MV-4-11 (cell line): Measurements from ENCODE around the gene STX17.
"Not testable (repeated sequence)": the region's sequence is repeated elsewhere in the genome, so short reads cannot be mapped to it uniquely, and the experiment has no call there.

Experiments used
- DNase-seq: peaks from one replicate; lab custom pipeline; 2025; lab: John Stamatoyannopoulos, UW

STX17 gene

DNA sequence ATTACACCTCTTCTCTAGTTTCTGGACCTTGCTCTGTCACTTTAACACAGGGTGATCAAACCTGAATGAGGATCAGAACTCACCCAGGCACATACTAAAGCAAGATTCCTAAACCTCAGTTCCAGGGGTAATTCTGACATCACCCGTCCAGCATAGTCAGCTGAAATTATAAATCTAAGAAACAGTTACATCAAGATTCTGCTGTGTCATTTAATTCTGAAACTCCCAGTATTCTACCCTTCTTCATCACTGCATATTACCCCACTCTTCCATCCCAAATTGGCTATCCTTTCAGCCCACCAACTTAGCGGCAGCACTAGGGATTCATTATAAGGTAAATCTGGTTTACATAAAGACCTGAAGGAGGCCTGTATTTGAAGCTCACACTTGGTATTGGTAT lies 64.0 kb downstream of the STX17 start:
- DNase-seq: no peak

DNA sequence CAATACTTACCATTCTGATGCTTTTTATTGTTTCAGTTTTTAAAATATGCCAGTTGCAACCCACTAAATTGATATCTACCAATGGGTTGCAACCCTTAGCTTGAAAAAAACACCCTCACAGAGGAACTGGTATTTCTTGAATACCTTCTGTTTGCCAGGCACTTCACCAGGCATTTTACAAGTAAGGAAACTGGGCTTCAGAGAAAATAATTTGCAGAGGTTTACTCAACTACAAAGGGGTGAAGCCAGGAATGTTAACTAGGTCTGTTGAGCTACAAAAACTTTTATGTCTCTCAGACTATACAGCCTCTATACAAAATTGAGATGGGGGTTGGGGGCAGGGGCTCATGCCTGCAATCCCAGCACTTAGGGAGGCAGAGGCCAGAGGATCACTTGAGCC lies 65.0 kb downstream of the STX17 start:
- DNase-seq: no peak

DNA sequence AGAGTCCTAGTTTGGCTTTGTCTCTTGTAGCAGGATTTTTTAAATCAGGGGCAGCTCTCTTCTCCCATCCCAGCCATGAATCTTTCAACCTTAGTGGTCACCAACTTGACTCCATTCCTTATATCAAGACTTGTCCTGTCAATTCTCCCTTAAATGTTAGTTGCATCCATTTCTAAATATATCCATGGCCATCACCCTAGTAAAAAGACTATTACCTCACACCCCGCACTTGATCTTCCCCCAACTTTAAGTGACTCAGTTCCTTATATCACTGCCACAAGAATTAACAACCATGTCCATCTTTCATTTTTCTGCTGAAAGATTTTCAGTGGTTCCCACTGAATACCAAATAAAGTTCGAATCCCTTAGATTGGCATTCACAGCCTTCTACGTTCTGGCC lies 67.0 kb downstream of the STX17 start:
- no peak for DNase-seq

DNA sequence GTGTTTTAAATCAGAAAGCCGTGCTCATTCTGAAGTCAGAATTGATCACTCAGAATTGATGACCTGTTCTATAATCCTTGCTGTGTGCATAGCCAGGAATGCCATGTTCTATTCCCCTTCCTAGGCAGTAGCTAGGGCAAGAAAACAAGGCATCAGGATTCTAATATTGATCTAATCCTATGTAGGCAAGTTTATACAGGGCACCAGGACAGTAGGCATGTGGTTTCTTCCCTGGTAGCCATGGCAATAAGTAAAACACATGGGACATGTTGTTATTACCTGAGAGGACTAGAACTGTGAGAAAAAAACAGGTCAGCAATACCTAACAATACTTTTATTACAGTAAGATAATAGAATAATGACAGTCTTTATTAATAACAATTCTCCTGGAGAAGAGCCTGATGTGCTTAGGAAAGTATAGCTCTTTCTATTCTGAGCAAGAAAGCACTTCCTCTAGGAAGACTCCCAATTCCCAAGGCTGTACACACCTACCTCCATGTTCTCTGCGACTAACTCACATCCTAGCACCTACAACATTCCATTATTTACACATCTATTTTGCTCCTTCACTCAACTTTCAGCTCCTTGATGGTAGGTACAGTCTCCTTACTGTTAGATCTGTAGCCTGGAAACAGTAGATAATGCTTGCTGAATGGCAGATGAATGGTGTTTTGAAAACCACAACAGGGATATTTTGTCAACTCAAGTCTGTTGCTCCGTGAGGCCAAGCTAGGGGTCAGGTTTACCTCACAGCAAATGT lies 70.8 kb downstream of the STX17 start:
- DNase-seq: no peak

DNA sequence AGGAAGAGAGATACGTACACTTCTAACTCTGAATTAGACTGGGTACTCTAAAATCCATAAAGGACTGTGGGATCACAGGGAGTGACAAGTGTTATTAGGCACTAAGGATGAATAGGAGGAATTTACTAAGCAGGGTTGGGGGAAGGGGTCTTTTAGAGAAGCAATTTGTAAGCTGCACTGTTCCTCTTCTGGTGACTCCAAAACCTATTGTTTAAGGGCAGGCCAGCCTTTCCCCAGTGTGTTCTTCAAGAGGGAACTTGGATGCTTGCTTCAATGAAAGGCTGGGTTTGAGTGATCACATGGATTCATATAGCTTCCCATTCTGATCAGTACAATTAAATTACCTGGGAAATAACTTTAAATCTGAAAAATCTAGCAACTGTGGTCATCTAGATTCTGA lies 71.8 kb downstream of the STX17 start:
- DNase-seq: no peak

DNA sequence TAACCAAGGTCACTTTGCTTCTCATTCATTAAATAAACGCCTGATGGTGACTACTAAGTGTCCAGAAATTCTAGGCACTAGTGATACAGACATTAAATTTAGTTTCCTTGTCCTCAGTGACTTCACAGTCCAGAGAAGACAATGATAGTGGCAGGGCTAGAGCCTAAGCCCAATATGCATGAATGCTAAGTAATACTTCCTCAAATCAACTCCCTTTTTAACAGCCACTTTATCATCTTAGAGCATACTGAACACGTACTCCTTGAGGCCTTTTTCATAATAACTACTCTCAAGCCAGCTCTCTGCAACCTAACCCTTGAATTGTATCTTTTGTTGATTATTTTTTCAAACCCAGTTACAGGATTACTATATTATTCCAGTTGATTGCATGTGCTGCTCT lies 74.1 kb downstream of the STX17 start:
- peak; percentile 45 for DNase-seq

DNA sequence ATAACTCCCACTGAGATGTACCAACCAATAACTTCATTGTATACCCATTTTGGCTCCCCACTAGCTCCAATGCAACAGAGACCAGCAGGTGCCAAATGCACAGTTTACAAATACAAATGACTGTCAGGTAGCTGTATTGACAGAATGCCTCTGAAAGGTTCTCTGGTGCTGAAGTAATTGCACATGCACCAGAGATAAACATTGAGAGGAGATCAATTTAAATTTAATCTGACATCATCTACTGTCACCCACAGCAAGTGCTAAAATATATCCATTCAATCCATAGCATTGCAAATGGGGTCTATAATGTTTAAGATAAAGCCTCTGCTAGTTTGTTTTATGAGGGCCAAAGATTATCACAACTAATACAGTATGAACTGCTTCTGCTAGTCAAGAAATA lies 80.2 kb downstream of the STX17 start:
- DNase-seq: no peak

DNA sequence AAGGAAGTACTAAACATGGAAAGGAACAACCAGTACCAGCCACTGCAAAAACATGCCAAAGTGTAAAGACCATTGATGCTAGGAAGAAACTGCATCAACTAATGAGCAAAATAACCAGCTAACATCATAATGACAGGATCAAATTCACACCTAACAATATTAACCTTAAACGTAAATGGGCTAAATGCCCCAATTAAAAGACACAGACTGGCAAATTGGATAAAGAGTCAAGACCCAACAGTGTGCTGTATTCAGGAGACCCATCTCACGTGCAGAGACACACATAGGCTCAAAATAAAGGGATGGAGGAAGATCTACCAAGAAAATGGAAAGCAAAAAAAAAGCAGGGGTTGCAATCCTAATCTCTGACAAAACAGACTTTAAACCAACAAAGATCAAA lies 84.1 kb downstream of the STX17 start:
- DNase-seq: not testable (repeated sequence)

DNA sequence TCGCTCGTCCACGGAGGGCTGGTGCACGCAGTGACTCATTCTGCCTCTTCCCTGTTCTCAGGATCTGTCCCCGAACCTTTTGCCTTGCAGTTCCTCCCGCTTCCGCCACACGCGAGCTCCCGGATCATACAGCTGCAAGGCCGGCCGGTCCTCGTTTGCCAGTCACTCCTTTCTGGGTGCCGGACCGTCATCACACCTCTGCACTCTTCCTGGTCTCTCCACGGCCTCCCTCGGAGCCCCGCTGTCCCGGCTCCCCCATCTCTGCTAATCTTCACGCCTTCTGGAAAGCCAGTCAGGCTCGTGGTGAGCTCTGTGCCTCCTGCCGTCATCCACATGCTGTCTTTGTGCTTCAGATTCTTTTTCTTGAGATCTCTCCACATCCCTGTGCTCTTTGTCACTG lies 91.8 kb downstream of the STX17 start:
- DNase-seq: no peak

DNA sequence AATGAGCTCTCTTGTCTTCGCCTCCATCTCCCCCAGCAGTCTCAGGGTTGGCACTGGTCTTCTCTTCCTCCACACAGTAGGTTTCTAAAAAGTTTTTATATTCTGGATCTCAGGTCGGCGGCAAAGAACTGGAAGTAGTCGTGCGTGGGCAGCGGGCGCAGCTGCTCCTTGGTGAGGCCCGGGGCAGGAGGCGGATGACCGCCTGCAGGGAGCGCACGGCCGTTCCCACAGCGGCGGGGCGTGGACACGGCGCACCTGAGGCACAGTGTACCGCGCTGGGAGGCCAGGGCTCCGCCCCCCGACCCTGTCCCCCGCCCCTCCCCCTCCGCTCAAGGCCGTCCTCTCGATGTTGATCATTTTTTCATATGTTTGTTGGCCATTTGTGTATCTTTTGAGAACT lies 92.4 kb downstream of the STX17 start:
- no peak for DNase-seq

DNA sequence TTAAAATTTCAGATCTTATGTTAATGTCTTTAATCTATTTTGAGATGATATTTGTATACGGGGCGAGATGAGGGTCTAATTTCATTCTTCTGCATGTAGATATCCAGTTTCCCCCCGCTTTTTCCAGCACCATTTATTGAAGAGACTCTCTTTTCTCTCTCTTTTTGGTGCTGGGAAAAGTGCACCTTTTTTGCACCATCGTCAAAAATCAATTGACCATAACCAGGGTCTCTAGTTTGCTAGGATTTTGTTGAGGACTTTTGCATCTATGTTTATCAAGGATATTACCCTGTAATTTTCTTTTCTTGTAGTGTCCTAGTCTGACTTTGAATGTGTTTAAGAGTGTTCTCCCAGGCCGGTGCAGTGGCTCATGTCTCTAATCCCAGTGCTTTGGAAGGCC lies 93.3 kb downstream of the STX17 start:
- DNase-seq: no peak

DNA sequence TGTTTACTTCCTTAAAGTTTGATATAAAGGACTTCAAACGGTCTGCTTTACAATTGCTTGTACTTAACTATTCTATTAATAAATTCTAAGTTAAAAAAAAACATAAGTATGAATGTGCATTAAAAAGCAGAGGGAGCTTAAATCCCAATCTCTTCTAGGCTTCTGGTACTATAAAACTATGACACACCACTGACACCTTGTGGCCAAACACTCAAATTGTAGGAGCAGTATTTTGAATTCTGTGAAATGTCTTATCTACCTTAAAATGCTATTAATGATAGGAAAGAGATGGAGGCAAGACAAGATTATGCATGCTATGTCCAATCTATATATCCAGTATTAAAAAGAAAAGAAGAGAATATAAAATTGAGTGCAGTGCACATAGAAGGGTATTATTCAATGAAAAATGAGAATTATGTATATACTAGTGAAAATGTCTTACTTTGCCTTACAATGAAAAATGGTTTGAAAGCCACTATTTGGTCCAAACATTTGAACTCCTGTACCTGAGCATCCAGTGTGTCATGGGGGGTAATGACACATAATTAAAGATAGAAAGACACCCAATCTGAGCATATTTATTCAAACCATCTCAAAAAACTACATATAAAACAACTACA lies 104.7 kb downstream of the STX17 start:
- peak; percentile 54 for DNase-seq

DNA sequence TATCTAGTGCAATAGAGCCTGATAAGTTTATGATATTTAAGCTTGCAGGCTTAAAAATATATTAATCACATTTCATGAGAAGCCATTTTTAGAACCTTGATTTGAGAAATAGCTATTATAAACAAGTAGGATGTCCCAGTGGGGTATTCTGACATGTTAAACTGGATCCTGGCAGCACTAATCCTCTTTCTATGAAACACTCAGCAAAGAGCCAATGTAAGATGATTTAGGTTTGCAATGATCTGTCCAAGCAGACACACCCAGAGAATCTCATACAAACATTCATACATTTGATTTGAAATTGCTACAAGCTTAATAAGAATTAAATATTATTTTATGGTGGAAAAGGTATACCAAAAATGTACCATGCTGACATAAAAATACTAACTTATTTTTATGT lies 105.8 kb downstream of the STX17 start:
- no peak for DNase-seq

DNA sequence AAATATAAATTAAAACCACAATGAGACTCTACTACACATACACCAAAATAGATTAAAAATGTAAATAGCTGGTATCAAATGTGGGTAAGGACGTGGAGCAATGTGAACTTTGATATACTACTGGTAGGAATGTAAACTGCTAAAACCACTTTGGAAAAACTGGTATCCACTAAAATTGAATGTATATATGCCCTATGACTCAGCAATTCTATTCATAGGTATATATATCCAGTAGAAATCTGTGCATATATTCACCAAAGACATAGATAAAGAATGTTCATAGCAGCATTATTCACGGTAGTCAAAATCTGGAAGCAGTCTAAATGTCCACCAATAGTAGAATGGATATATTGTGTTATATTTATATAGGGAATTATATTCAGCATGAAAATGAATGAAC lies 107.1 kb downstream of the STX17 start:
- DNase-seq: no peak

DNA sequence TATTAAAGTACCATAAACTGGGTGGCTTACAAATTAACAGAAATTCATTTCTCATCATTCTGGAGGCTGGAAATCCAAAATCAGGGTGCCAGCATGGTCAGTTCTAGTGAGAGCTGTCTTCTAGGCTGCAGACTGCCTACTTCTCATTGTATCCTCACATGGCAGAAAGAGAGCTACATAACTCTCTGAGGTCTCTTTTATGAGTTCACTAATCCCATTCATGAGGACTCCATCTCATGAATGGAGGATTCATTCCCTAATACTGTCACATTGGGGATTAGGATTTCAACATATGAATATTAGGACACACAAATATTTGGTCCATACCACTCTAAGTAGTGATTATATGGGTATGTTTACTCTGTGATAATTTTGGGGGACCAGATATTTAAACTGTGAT lies 108.4 kb downstream of the STX17 start:
- no peak for DNase-seq

DNA sequence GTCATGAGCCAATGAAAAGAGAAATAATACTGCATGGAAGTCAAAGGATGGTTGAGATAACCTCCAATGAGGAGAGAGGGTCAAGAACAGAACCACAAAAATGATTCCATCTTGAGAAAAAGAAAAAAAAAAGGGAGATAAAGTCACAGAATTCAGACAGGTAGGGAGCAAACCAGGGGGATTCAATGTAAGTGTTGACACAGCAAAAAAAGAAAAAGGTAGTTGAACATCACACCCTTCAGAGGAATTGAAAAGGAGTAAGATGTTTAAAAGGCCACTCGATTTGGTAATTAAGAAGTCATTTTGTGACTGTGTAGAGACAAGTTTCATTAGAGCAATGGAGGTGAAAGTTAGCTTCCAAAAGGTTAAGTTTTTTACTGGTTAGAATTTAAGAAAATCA lies 113.1 kb downstream of the STX17 start:
- no peak for DNase-seq
